ENCODE measurements around the gene AIF1. TPM values are rescaled to one million over a fixed set of nuclear protein-coding genes. Genes with fewer than 3 reads are reported as not detected.

The AIF1 gene
- total RNA-seq, 1 experiment from 2014 or later = not detected

GRCh38 chr6:31629014-31629413 is 14.0 kb downstream of the AIF1 start:
- POLR2A ChIA-PET = interaction anchor here (0.5 to 1.0 kb wide), 2 partner anchors 23 to 107 kb away, joined by 3 to 4 read pairs; partner anchors contain the start of gene BAG6
- TF ChIP-seq CTCF (IDR thresholded peaks at IDR 0.05; ENCODE audit: unreplicated experiment) = no peak
- no peak for DNase-seq (ENCODE audit: unreplicated experiment)
- Mint-ChIP-seq H3K9me3 (ENCODE audit: unreplicated experiment) (no peaks in the 10 kb centered on the region), H3K36me3 (ENCODE audit: insufficient read depth, unreplicated experiment) (peaks cover 100% of the 10 kb centered on the region), H3K27ac (ENCODE audit: low read depth, unreplicated experiment) (no peak overlapping the region), H3K4me1 (ENCODE audit: insufficient read depth, unreplicated experiment) (no peaks in the 10 kb centered on the region), H3K4me3 (ENCODE audit: unreplicated experiment) (no peak overlapping the region), H3K27me3 (ENCODE audit: insufficient read depth, unreplicated experiment) (no peaks in the 10 kb centered on the region)
- no TSS peak for BruUV-seq (replicated peaks)
- CTCF ChIA-PET = no interaction called here
- intact Hi-C loops (cut with micrococcal nuclease) = no loop called here

- TF ChIP-seq CTCF (IDR thresholded peaks at IDR 0.05; ENCODE audit: unreplicated experiment) = no peak
- Mint-ChIP-seq H3K36me3 (ENCODE audit: insufficient read depth, unreplicated experiment) (peaks cover 100% of the 10 kb centered on the region), H3K4me1 (ENCODE audit: insufficient read depth, unreplicated experiment) (no peaks in the 10 kb centered on the region), H3K9me3 (ENCODE audit: unreplicated experiment) (no peaks in the 10 kb centered on the region), H3K27ac (ENCODE audit: low read depth, unreplicated experiment) (no peak overlapping the region), H3K27me3 (ENCODE audit: insufficient read depth, unreplicated experiment) (no peaks in the 10 kb centered on the region), H3K4me3 (ENCODE audit: unreplicated experiment) (no peak overlapping the region)
- ChIA-PET CTCF (no interaction called here), POLR2A (no interaction called here)
- no TSS peak for BruUV-seq (replicated peaks)
- intact Hi-C loops (cut with micrococcal nuclease) = no loop called here
- DNase-seq (ENCODE audit: unreplicated experiment) = no peak
These were observed 15.3 kb downstream of the AIF1 start for GRCh38 chr6:31630177-31630934.

- ChIA-PET POLR2A (no interaction called here), CTCF (interaction anchor here (0.8 kb wide), 1 partner anchor 467 kb away, joined by 4 read pairs; no protein-coding TSS in a partner anchor)
- intact Hi-C loops (cut with micrococcal nuclease) = no loop called here
- TF ChIP-seq CTCF (IDR thresholded peaks at IDR 0.05; ENCODE audit: unreplicated experiment) = no peak
- Mint-ChIP-seq H3K9me3 (ENCODE audit: unreplicated experiment) (no peaks in the 10 kb centered on the region), H3K27ac (ENCODE audit: low read depth, unreplicated experiment) (no peak overlapping the region), H3K36me3 (ENCODE audit: insufficient read depth, unreplicated experiment) (peaks cover 100% of the 10 kb centered on the region), H3K27me3 (ENCODE audit: insufficient read depth, unreplicated experiment) (no peaks in the 10 kb centered on the region), H3K4me1 (ENCODE audit: insufficient read depth, unreplicated experiment) (no peaks in the 10 kb centered on the region), H3K4me3 (ENCODE audit: unreplicated experiment) (no peak overlapping the region)
- DNase-seq (ENCODE audit: unreplicated experiment) = no peak
- TSS peak; percentile 19 for BruUV-seq (replicated peaks)
These were observed 16.2 kb downstream of the AIF1 start for GRCh38 chr6:31631209-31631608.

GRCh38 chr6:31631681-31632278 is 16.7 kb downstream of the AIF1 start:
- TF ChIP-seq CTCF (IDR thresholded peaks at IDR 0.05; ENCODE audit: unreplicated experiment) = no peak
- POLR2A ChIA-PET = no interaction called here
- Mint-ChIP-seq H3K27me3 (ENCODE audit: insufficient read depth, unreplicated experiment) (no peaks in the 10 kb centered on the region), H3K4me1 (ENCODE audit: insufficient read depth, unreplicated experiment) (no peaks in the 10 kb centered on the region), H3K4me3 (ENCODE audit: unreplicated experiment) (no peak overlapping the region), H3K27ac (ENCODE audit: low read depth, unreplicated experiment) (peak overlapping the region; percentile 12), H3K36me3 (ENCODE audit: insufficient read depth, unreplicated experiment) (peaks cover 100% of the 10 kb centered on the region), H3K9me3 (ENCODE audit: unreplicated experiment) (no peaks in the 10 kb centered on the region)
- intact Hi-C loops (cut with micrococcal nuclease) = no loop called here
- CTCF ChIA-PET = interaction anchor here (0.8 kb wide), 1 partner anchor 466 kb away, joined by 4 read pairs; no protein-coding TSS in a partner anchor
- no TSS peak for BruUV-seq (replicated peaks)
- no peak for DNase-seq (ENCODE audit: unreplicated experiment)
